NCI-H1105 (cell line): ENCODE data around the gene SMAD7.

ENCODE experiments used
- DNase-seq: peaks from one replicate; lab custom pipeline; 2025; lab: John Stamatoyannopoulos, UW

The SMAD7 gene

GRCh38 chr18:48959921-48960920 is 9.5 kb upstream of the SMAD7 start:
- no peak for DNase-seq

- DNase-seq, result no peak
Observed at GRCh38 chr18:48959551-48959920, 8.8 kb upstream of the SMAD7 start.

GRCh38 chr18:48958951-48959350 is 8.2 kb upstream of the SMAD7 start:
- DNase-seq, result no peak

GRCh38 chr18:48957616-48958015 is 6.9 kb upstream of the SMAD7 start:
- no peak for DNase-seq

GRCh38 chr18:48957136-48957535 is 6.4 kb upstream of the SMAD7 start:
- DNase-seq, result no peak

- DNase-seq, result no peak
Observed at GRCh38 chr18:48956356-48956755, 5.6 kb upstream of the SMAD7 start.

- no peak for DNase-seq
Observed at GRCh38 chr18:48955830-48956261, 5.1 kb upstream of the SMAD7 start.

GRCh38 chr18:48954886-48955819 is 4.4 kb upstream of the SMAD7 start:
- no peak for DNase-seq

- DNase-seq, result no peak
Observed at GRCh38 chr18:48953104-48953706, 2.4 kb upstream of the SMAD7 start.

GRCh38 chr18:48952287-48953103 is 1.7 kb upstream of the SMAD7 start:
- DNase-seq, result peak; percentile 51

- DNase-seq, result peak; percentile 82
Observed at GRCh38 chr18:48951448-48952286, 902 bp upstream of the SMAD7 start.

GRCh38 chr18:48949606-48950535 is 894 bp downstream of the SMAD7 start:
- no peak for DNase-seq

- no peak for DNase-seq
Observed at GRCh38 chr18:48949050-48949605, 1.6 kb downstream of the SMAD7 start.

- DNase-seq, result peak; percentile 63
Observed at GRCh38 chr18:48948112-48949049, 2.4 kb downstream of the SMAD7 start.

- DNase-seq, result peak; percentile 7
Observed at GRCh38 chr18:48947560-48947959, 3.2 kb downstream of the SMAD7 start.

GRCh38 chr18:48947092-48947491 is 3.7 kb downstream of the SMAD7 start:
- no peak for DNase-seq

GRCh38 chr18:48946329-48946835 is 4.4 kb downstream of the SMAD7 start:
- DNase-seq, result peak; percentile 75

- no peak for DNase-seq
Observed at GRCh38 chr18:48945953-48946217, 4.9 kb downstream of the SMAD7 start.
